MM.1S (cell line): ENCODE measurements around the gene PRKCA.

Source experiments
- DNase-seq: peaks from one replicate; pipeline ENCODE4 v3.0.0-alpha.2; 2015
- H2AFZ ChIP-seq: fragments of 300-600 bp; sonication (generic); 2 replicates; pipeline ENCODE4 v1.6.0; 2016; ENCODE audit warnings: antibody characterized with exemption, low read length
- H3F3A ChIP-seq: fragments of 300-600 bp; sonication (generic); 2 replicates; pipeline ENCODE4 v1.6.1; 2016; ENCODE audit warnings: mild to moderate bottlenecking, antibody characterized with exemption, low read length, moderate library complexity, mixed read lengths; ENCODE audit not compliant: insufficient read depth
- H3K27ac ChIP-seq: fragments of 300-600 bp; sonication (generic); 2 replicates; pipeline ENCODE4 v1.5.1; 2016; ENCODE audit warnings: mild to moderate bottlenecking, low read length
- H3K27me3 ChIP-seq: fragments of 300-600 bp; sonication (generic); replicated peaks from 2 replicates; pipeline ENCODE4 v1.6.0; 2016; ENCODE audit warnings: low read length; ENCODE audit not compliant: insufficient read depth
- H3K36me3 ChIP-seq: fragments of 300-600 bp; sonication (generic); replicated peaks from 2 replicates; pipeline ENCODE4 v1.6.1; 2016; ENCODE audit warnings: mild to moderate bottlenecking, low read length, mixed read lengths; ENCODE audit not compliant: insufficient read depth
- H3K4me1 ChIP-seq: fragments of 300-600 bp; sonication (generic); 2 replicates; pipeline ENCODE4 v1.6.1; 2016; ENCODE audit warnings: low read length, mixed read lengths
- H3K4me2 ChIP-seq: fragments of 300-600 bp; sonication (generic); 2 replicates; pipeline ENCODE4 v1.6.0; 2016; ENCODE audit warnings: low read depth, low read length
- H3K4me3 ChIP-seq: fragments of 300-600 bp; sonication (generic); 2 replicates; pipeline ENCODE4 v1.5.1; 2016; ENCODE audit warnings: low read length, mixed read lengths
- H3K79me2 ChIP-seq: fragments of 300-600 bp; sonication (generic); 2 replicates; pipeline ENCODE4 v1.6.1; 2016; ENCODE audit warnings: mixed run types, low read length, mixed read lengths
- H3K9ac ChIP-seq: fragments of 300-600 bp; sonication (generic); 2 replicates; pipeline ENCODE4 v1.6.1; 2016; ENCODE audit warnings: low read length, mixed read lengths
- H3K9me2 ChIP-seq: fragments of 300-600 bp; sonication (generic); replicated peaks from 2 replicates; pipeline ENCODE4 v1.6.1; 2016; ENCODE audit warnings: mild to moderate bottlenecking, low read length, mixed read lengths; ENCODE audit not compliant: insufficient read depth
- H3K9me3 ChIP-seq: fragments of 300-600 bp; sonication (generic); replicated peaks from 2 replicates; pipeline ENCODE4 v1.6.1; 2016; ENCODE audit warnings: mild to moderate bottlenecking, low read length, mixed read lengths; ENCODE audit not compliant: insufficient read depth
- H4K20me1 ChIP-seq: fragments of 300-600 bp; sonication (generic); 2 replicates; pipeline ENCODE4 v1.6.1; 2016; ENCODE audit warnings: mild to moderate bottlenecking, low read length, moderate library complexity, mixed read lengths; ENCODE audit not compliant: insufficient read depth
- EZH2 ChIP-seq: fragments of 300-600 bp; sonication (generic); optimal IDR thresholded peaks from 2 replicates; pipeline ENCODE3; 2017; ENCODE audit warnings: low read depth, mild to moderate bottlenecking, antibody characterized with exemption, low read length, mixed read lengths
- EZH2phosphoT487 ChIP-seq: fragments of 300-600 bp; sonication (generic); IDR thresholded peaks from 2 replicates; pipeline ENCODE4 v1.6.1; 2018; ENCODE audit warnings: antibody characterized with exemption, low read length
- TF ChIP-seq, protein P1 (sequence below): fragments of 300-600 bp; sonication (generic); IDR thresholded peaks from 2 replicates; pipeline ENCODE4 v1.5.1; 2016; ENCODE audit warnings: antibody characterized with exemption, low read length, mixed read lengths

The PRKCA gene

DNA sequence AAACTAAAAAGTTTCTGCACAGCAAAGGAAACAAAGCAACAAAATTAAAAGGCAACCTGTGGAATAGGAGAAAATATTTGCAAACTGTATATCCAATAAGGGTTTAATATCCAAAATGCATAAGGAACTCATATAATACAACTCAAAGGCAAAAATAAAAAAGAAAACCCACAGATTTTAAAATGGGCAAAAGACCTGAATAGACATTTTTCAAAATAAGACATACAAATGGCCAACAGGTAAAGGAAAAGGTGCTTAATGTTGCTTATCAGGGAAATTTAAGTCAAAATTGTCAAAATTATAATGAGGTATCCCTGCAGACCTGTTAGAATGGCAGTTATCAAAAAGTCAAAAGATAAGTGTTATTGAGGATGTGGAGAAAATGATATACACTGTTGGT is 399.0 kb downstream of the PRKCA start:
- Histone ChIP-seq H3K27ac (no peak overlapping the region), H3K9me2 (no peaks in the 10 kb centered on the region), H3K9me3 (no peaks in the 10 kb centered on the region), H3F3A (no peaks in the 10 kb centered on the region), H3K79me2 (no peaks in the 10 kb centered on the region), H4K20me1 (no peaks in the 10 kb centered on the region), H3K9ac (no peak overlapping the region), H2AFZ (no peak overlapping the region), H3K27me3 (no peaks in the 10 kb centered on the region), H3K4me1 (no peaks in the 10 kb centered on the region), H3K4me2 (no peak overlapping the region), H3K4me3 (no peak overlapping the region), H3K36me3 (no peaks in the 10 kb centered on the region; the same call in 1 of the 2 replicates)
- DNase-seq, result no peak
- TF ChIP-seq EZH2phosphoT487, result no peak
- no peak for TF ChIP-seq EZH2

DNA sequence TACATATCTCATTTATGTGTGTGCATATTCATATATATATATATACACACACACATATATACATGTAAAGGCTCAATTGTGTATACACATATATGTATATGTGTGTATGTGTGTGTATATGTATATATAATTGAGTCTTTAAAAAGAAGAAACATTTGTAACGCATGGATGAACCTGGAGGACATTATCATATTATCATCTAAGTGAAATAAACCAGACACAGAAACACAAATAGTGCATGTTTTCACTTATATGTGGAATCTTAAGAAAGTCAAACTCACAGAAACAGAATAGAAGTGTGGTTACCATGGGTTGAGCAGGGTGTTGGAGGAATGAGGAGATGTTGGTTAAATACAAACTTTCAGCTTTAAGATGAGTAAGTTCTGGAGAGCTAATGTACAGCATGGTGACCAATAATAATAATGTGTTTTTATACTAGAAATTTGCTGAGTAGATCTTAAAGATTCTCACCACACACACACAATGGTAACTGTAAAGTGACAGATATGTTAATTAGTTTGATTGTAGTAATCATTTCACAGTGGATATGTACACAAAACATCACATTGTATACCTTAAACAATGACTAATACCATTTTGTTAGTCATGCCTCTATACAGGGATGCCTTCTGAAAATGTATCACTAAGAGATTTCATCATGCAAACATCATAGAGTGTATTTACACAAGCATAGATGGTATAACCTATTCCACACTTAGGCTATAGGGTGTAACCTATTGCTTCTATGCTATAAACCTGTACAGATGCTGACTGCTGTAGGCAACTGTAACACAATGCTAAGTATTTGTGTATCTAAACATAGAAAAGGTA is 399.9 kb downstream of the PRKCA start:
- Histone ChIP-seq H2AFZ (no peak overlapping the region), H3F3A (no peaks in the 10 kb centered on the region), H3K79me2 (no peaks in the 10 kb centered on the region), H3K27me3 (no peaks in the 10 kb centered on the region), H3K9ac (no peak overlapping the region), H3K9me3 (no peaks in the 10 kb centered on the region), H3K9me2 (no peaks in the 10 kb centered on the region), H3K27ac (no peak overlapping the region), H4K20me1 (no peaks in the 10 kb centered on the region), H3K4me2 (no peak overlapping the region), H3K36me3 (no peaks in the 10 kb centered on the region; the same call in 1 of the 2 replicates), H3K4me3 (no peak overlapping the region), H3K4me1 (no peaks in the 10 kb centered on the region)
- no peak for DNase-seq
- TF ChIP-seq, protein P1, sequence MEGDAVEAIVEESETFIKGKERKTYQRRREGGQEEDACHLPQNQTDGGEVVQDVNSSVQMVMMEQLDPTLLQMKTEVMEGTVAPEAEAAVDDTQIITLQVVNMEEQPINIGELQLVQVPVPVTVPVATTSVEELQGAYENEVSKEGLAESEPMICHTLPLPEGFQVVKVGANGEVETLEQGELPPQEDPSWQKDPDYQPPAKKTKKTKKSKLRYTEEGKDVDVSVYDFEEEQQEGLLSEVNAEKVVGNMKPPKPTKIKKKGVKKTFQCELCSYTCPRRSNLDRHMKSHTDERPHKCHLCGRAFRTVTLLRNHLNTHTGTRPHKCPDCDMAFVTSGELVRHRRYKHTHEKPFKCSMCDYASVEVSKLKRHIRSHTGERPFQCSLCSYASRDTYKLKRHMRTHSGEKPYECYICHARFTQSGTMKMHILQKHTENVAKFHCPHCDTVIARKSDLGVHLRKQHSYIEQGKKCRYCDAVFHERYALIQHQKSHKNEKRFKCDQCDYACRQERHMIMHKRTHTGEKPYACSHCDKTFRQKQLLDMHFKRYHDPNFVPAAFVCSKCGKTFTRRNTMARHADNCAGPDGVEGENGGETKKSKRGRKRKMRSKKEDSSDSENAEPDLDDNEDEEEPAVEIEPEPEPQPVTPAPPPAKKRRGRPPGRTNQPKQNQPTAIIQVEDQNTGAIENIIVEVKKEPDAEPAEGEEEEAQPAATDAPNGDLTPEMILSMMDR, result no peak
- TF ChIP-seq EZH2 (no peak), EZH2phosphoT487 (no peak)

DNA sequence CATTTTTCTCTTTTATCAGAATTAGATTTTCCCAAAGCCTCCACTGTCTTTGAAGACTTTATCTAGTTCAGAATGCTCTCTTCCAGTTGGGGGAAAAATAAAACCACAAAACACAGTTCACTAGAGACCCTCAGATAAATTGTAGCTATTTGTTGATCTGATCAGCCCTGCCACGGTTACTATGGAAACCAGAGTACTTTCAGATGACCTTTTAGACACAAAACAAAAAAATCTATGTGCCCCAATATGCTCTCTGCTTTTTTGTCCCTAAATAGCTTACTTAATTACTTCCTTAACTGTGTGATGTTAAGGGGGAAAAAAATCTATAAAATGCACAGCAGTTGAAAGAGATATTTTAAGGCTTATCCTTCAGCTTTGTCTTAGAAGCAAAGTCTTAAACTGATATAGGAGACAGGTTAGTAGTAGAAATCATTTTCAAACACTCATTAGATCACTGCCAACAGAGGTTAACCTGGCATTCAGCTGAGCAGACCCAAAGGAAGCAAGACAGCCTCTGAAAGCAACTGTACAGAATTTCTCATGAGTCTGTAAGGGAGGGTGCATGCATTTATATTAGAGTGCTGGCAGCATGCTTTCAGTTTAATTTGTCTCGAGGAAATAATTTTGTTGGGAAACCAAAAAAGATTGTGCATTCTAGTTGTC is 402.6 kb downstream of the PRKCA start:
- TF ChIP-seq EZH2 (no peak), EZH2phosphoT487 (no peak)
- TF ChIP-seq, protein P1, result no peak
- Histone ChIP-seq H3K4me2 (no peak overlapping the region), H3K36me3 (no peaks in the 10 kb centered on the region; the same call in 1 of the 2 replicates), H3K27me3 (no peaks in the 10 kb centered on the region), H3K4me1 (no peaks in the 10 kb centered on the region), H3K9me2 (no peaks in the 10 kb centered on the region), H3K27ac (no peak overlapping the region), H3K4me3 (no peak overlapping the region), H3F3A (no peaks in the 10 kb centered on the region), H3K9ac (no peak overlapping the region), H4K20me1 (no peaks in the 10 kb centered on the region), H3K9me3 (no peaks in the 10 kb centered on the region), H3K79me2 (no peaks in the 10 kb centered on the region), H2AFZ (no peak overlapping the region)
- DNase-seq, result no peak
